H1 (cell line): ENCODE data around the gene CDH15. TPM values are rescaled to one million over a fixed set of nuclear protein-coding genes. Genes with fewer than 3 reads are reported as not detected.

Source experiments
- CTCF ChIA-PET: fragments of 300-600 bp; sonication (Branson Sonifier 250); formaldehyde crosslinking; loops from one replicate; lab custom pipeline; 2021; ENCODE audit not compliant: partially characterized antibody; lab: Charles Lee
- POLR2A ChIA-PET: fragments of 300-600 bp; sonication (Branson Sonifier 250); formaldehyde crosslinking; loops from one replicate; lab custom pipeline; 2021; ENCODE audit warnings: inconsistent platforms; ENCODE audit not compliant: partially characterized antibody; lab: Charles Lee
- DNase-seq, 2 experiments: peaks; one replicate each; pipeline versions ENCODE4 v3.0.0 to v3.0.0-alpha.2; 2010 to 2022; ENCODE audit warnings: low spot score in 2 of 2, low read depth in 1 of 2, mixed read lengths in 1 of 2
- FAIRE-seq: peaks from 2 replicates; lab custom pipeline; 2011; peaks lifted over from hg19 to GRCh38; lab: Jason Lieb, UNC
- H2AFZ ChIP-seq: 2 replicates; pipeline ENCODE4 v1.8.1; 2012; ENCODE audit warnings: low read length, inconsistent platforms
- H2AK5ac ChIP-seq: 2 replicates; pipeline ENCODE4 v1.6.1; 2013; ENCODE audit warnings: low read depth, low read length
- H2BK120ac ChIP-seq: replicated peaks from 2 replicates; pipeline ENCODE3; 2013; ENCODE audit warnings: low read depth, low read length, inconsistent platforms
- H2BK12ac ChIP-seq: 2 replicates; pipeline ENCODE4 v1.6.1; 2013; ENCODE audit warnings: low read depth, low read length
- H2BK15ac ChIP-seq: 2 replicates; pipeline ENCODE4 v1.6.1; 2013; ENCODE audit warnings: low read length
- H2BK20ac ChIP-seq: 2 replicates; pipeline ENCODE4 v1.6.1; 2013; ENCODE audit warnings: low read length
- H2BK5ac ChIP-seq: 2 replicates; pipeline ENCODE4 v1.6.1; 2013; ENCODE audit warnings: low read depth, low read length
- H3K14ac ChIP-seq: 2 replicates; pipeline ENCODE4 v1.6.1; 2013; ENCODE audit warnings: inconsistent platforms; ENCODE audit not compliant: insufficient read length
- H3K18ac ChIP-seq: 2 replicates; pipeline ENCODE4 v1.6.1; 2013; ENCODE audit warnings: low read length; ENCODE audit errors: extremely low read depth
- H3K23ac ChIP-seq: 2 replicates; pipeline ENCODE4 v1.6.1; 2013; ENCODE audit warnings: inconsistent platforms; ENCODE audit not compliant: insufficient read length
- H3K23me2 ChIP-seq: 2 replicates; pipeline ENCODE4 v1.6.1; 2013; ENCODE audit warnings: low read depth, low read length
- H3K27ac ChIP-seq: 2 replicates; pipeline ENCODE4 v1.6.1; 2011; ENCODE audit warnings: low read depth, low read length, inconsistent platforms
- H3K27me3 ChIP-seq, 4 experiments: replicated peaks in 1 of 4; 1 replicate in 1 of 4; 2 replicates in 3 of 4; pipeline versions ENCODE4 v1.6.1 to v1.8.1; 2011 to 2013; ENCODE audit warnings: low read length in 3 of 4, mild to moderate bottlenecking in 3 of 4, inconsistent platforms in 2 of 4, mixed read lengths in 2 of 4, moderate library complexity in 1 of 4; ENCODE audit not compliant: control insufficient read depth in 3 of 4, insufficient read depth in 3 of 4; ENCODE audit errors: extremely low read depth in 1 of 4
- H3K36me3 ChIP-seq, 4 experiments: 2 replicates each; pipeline versions ENCODE4 v1.6.1 to v1.8.1; 2011 to 2013; ENCODE audit warnings: mild to moderate bottlenecking in 4 of 4, low read length in 3 of 4, moderate library complexity in 2 of 4, control low read depth in 1 of 4, inconsistent platforms in 1 of 4; ENCODE audit not compliant: insufficient read depth in 4 of 4, control insufficient read depth in 2 of 4
- H3K4ac ChIP-seq: replicated peaks from 2 replicates; pipeline ENCODE3; 2013; ENCODE audit warnings: low read length, low read depth, mixed read lengths, inconsistent platforms; ENCODE audit not compliant: insufficient read length
- H3K4me1 ChIP-seq, 4 experiments: replicated peaks in 1 of 4; 1 replicate in 1 of 4; 2 replicates in 3 of 4; pipeline versions ENCODE4 v1.6.1 to v1.8.1; 2011 to 2013; ENCODE audit warnings: low read length in 3 of 4, inconsistent platforms in 2 of 4, mixed read lengths in 1 of 4; ENCODE audit not compliant: insufficient read depth in 4 of 4, control insufficient read depth in 3 of 4
- H3K4me2 ChIP-seq, 2 experiments: 2 replicates each; pipeline versions ENCODE4 v1.6.1 to v1.8.1; 2011 to 2013; ENCODE audit warnings: low read depth in 2 of 2, low read length in 2 of 2, control low read depth in 1 of 2, inconsistent platforms in 1 of 2, mild to moderate bottlenecking in 1 of 2; ENCODE audit not compliant: insufficient read depth in 1 of 2
- H3K4me3 ChIP-seq, 4 experiments: fragments of 200-600, 300-600 bp in 1 of 4; sonication (generic), shearing (Covaris generic), sonication (Bioruptor Twin) in 1 of 4; 2 replicates each; pipeline versions ENCODE4 v1.5.1 to v1.8.1; 2011 to 2016; ENCODE audit warnings: low read length in 4 of 4, low read depth in 3 of 4, control low read depth in 2 of 4, inconsistent platforms in 2 of 4, mild to moderate bottlenecking in 2 of 4, mixed read lengths in 1 of 4, moderate library complexity in 1 of 4; ENCODE audit not compliant: insufficient read depth in 2 of 4; ENCODE audit errors: extremely low read depth in 1 of 4
- H3K56ac ChIP-seq: replicated peaks from 2 replicates; pipeline ENCODE3; 2013; ENCODE audit warnings: low read depth, mild to moderate bottlenecking, mixed read lengths, low read length, inconsistent platforms; ENCODE audit not compliant: insufficient read length
- H3K79me1 ChIP-seq: 2 replicates; pipeline ENCODE4 v1.6.1; 2013; ENCODE audit warnings: low read depth, low read length, control low read depth
- H3K79me2 ChIP-seq, 2 experiments: 2 replicates each; pipeline versions ENCODE4 v1.6.1 to v1.8.1; 2012 to 2013; ENCODE audit warnings: low read length in 2 of 2, mild to moderate bottlenecking in 2 of 2, inconsistent platforms in 1 of 2; ENCODE audit not compliant: insufficient read depth in 2 of 2, control insufficient read depth in 1 of 2
- H3K9ac ChIP-seq, 4 experiments: replicated peaks in 1 of 4; 1 replicate in 1 of 4; 2 replicates in 3 of 4; pipeline versions ENCODE4 v1.6.1 to v1.8.1; 2011 to 2013; ENCODE audit warnings: low read depth in 3 of 4, low read length in 3 of 4, control low read depth in 2 of 4, mild to moderate bottlenecking in 2 of 4, moderate library complexity in 2 of 4, inconsistent platforms in 1 of 4; ENCODE audit errors: extremely low read depth in 1 of 4
- H3K9me3 ChIP-seq, 2 experiments: 2 replicates each; pipeline versions ENCODE4 v1.6.1 to v1.8.1; 2012 to 2013; ENCODE audit warnings: mild to moderate bottlenecking in 2 of 2, moderate library complexity in 2 of 2, control low read depth in 1 of 2, inconsistent platforms in 1 of 2, low read depth in 1 of 2, low read length in 1 of 2, mixed read lengths in 1 of 2; ENCODE audit not compliant: insufficient read depth in 2 of 2
- H4K20me1 ChIP-seq, 2 experiments: replicated peaks in 1 of 2; 2 replicates each; pipeline versions ENCODE3 to v1.8.1; 2011 to 2013; ENCODE audit warnings: inconsistent platforms in 2 of 2, low read length in 2 of 2, mild to moderate bottlenecking in 1 of 2; ENCODE audit not compliant: insufficient read depth in 2 of 2, control insufficient read depth in 1 of 2
- H4K5ac ChIP-seq: 2 replicates; pipeline ENCODE4 v1.6.1; 2013; ENCODE audit warnings: low read length, low read depth, mixed read lengths, inconsistent platforms; ENCODE audit not compliant: insufficient read length
- H4K8ac ChIP-seq: 2 replicates; pipeline ENCODE4 v1.8.0; 2013; ENCODE audit warnings: mild to moderate bottlenecking, moderate library complexity, low read length, inconsistent platforms; ENCODE audit not compliant: insufficient read depth; ENCODE audit errors: extremely low read depth
- H4K91ac ChIP-seq: replicated peaks from 2 replicates; pipeline ENCODE3; 2013; ENCODE audit warnings: low read length, mixed read lengths, inconsistent platforms; ENCODE audit not compliant: insufficient read length
- ASH2L ChIP-seq: fragments of 200-600, 300-600 bp; sonication (generic); IDR thresholded peaks from one replicate; pipeline ENCODE4 v1.7.1; 2017; ENCODE audit warnings: low read length
- CBX5 ChIP-seq: fragments of 300-800, 300-1000 bp; sonication (generic); IDR thresholded peaks from 2 replicates; pipeline ENCODE4 v1.7.1; 2016; ENCODE audit warnings: antibody characterized with exemption, low read length, low read depth
- GTF2F1 ChIP-seq: IDR thresholded peaks from 2 replicates; pipeline ENCODE4 v1.6.1; 2012; ENCODE audit warnings: low read depth, low read length, improper control_type of control experiment, borderline replicate concordance
- PHF8 ChIP-seq: fragments of 200-600 bp; sonication (generic); conservative IDR thresholded peaks from 2 replicates; pipeline ENCODE4 v1.7.1; 2012; ENCODE audit warnings: low read depth, mild to moderate bottlenecking, inconsistent platforms, low read length, moderate library complexity
- RBBP5 ChIP-seq: IDR thresholded peaks from 2 replicates; pipeline ENCODE4 v1.7.1; 2012; ENCODE audit warnings: low read depth, mild to moderate bottlenecking, inconsistent platforms, low read length, moderate library complexity, borderline replicate concordance
- SP2 ChIP-seq: IDR thresholded peaks from 2 replicates; pipeline ENCODE4 v1.6.1; 2012; ENCODE audit warnings: mild to moderate bottlenecking, low read length, inconsistent platforms
- SRF ChIP-seq: IDR thresholded peaks from 2 replicates; pipeline ENCODE4 v1.6.1; 2011; ENCODE audit warnings: mild to moderate bottlenecking, low read depth, low read length, moderate library complexity
- TEAD4 ChIP-seq: IDR thresholded peaks from 2 replicates; pipeline ENCODE4 v1.6.1; 2012; ENCODE audit warnings: low read depth, low read length, inconsistent platforms, mixed read lengths
- WGBS, 2 experiments: shearing (Covaris generic) in 1 of 2; methylation state at CpG; one replicate each; pipeline versions ENCODE4 v1.1.6 to v1.1.7; 2013 to 2015; ENCODE audit warnings: low lambda C conversion rate in 2 of 2, mixed read lengths in 2 of 2, inconsistent platforms in 1 of 2, low coverage in 1 of 2, missing lambda C conversion rate in 1 of 2; ENCODE audit not compliant: insufficient replicate concordance in 2 of 2, insufficient coverage in 1 of 2, insufficient read length in 1 of 2; ENCODE audit errors: extremely low coverage in 1 of 2, missing lambda C conversion rate in 1 of 2; 5-methylcytosine and 5-hydroxymethylcytosine counted together
- polyA plus RNA-seq, 7 experiments: library from polyadenylated mRNA; depleted of rRNA in 3 of 7; stranded (reverse) in 5 of 7; unstranded in 2 of 7; fragments of >200 nt in 5 of 7; fragments of 200-250 nt in 2 of 7; gene quantifications; 1 replicate in 5 of 7; 2 replicates in 1 of 7; 4 replicates in 1 of 7; pipeline versions ENCODE4 v1.2.1 to v1.2.3, GENCODE V29; 2011 to 2013; ENCODE audit warnings: missing spikeins in 2 of 7, mixed read lengths in 2 of 7
- total RNA-seq: library from RNA; stranded (reverse); fragmentation: NEBNext Ultra II Directional; extraction: Animal tissue kit (Norgen Biotek cat#: 25700); gene quantifications from 2 replicates; pipeline ENCODE4 v1.2.1, GENCODE V29; 2021
- TF ChIP-seq, protein P1 (sequence below): IDR thresholded peaks from 2 replicates; pipeline ENCODE4 v1.6.1; 2012; ENCODE audit warnings: inconsistent platforms
- TF ChIP-seq, protein P2 (sequence below): IDR thresholded peaks from 2 replicates; pipeline ENCODE4 v1.6.1; 2011; ENCODE audit warnings: low read depth, mild to moderate bottlenecking, low read length; ENCODE audit not compliant: insufficient read depth

The CDH15 gene
- total and polyA plus RNA-seq, 2 of the 8 experiments (the other 6 are each of a cell fraction or from before 2014, with no cell fraction given), result 0.50 to 0.82 TPM

DNA sequence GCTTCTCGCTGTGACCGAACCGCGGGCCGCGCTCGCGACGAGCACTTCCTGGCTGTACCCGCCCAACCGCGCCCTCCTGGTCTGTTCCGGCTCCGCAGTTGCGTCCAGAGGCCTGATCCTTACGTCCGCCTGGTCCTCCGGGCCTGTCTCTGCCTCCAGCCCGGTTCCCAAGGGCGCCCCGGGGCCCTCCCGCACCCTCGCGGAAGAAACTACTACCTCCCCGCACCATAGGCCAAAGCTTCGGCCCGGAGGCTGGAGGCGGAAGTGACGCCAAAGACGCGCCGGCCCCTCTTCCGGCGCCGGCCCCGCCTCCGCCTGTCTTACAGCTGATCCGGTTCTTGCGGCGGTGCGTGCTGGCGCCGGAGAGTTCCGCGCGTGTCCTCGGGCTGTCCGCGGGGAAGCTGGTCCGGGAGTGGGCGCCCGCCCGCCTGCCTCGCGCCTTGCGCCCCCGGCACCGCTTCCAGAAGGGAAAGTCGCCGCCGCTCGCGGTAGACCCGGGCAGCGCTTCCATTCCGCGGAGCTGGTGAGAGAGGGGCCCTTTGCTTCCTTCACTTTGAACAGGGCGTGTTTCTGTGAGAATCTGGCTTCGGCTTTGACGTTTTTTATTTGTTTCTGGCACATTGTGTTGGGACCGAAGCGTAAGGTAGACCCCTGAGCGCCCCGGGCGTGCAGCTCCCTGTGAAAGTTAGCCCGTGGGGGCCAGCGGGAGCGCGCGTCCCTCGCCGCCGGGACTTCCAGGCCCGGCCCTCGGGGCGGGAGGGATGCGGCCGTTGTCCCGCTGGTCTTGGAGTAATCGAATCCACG is 46.0 kb downstream of the CDH15 start, which contains the start of gene ZNF778:
Gene ZNF778 (plus strand): TSS at position 316 of the 804 bp plus-strand sequence. CDS start 3,425 bp downstream, outside the sequence.
- Histone ChIP-seq H3K56ac (peak within 1 kb of the TSS; percentile 25), H2BK5ac (peak within 1 kb of the TSS; percentile 87), H3K18ac (peak within 1 kb of the TSS; percentile 93), H3K9ac (peak within 1 kb of the TSS; percentile 81 to 93 (median 87)), H3K79me1 (peaks cover 2% of the 10 kb centered on the region; the same call in 1 of the 2 replicates), H4K5ac (peak within 1 kb of the TSS; percentile 96), H3K79me2 (peaks cover 0 to 13% of the 10 kb centered on the region in 2 experiments; a peak in 3 of 4 replicates), H2BK20ac (no peak within 1 kb of the TSS), H3K27ac (peak within 1 kb of the TSS; percentile 86), H2BK12ac (0 out of 2 replicates have a peak within 1 kb of the TSS, but pooled peaks have one; percentile 60), H3K4ac (no peak within 1 kb of the TSS), H4K91ac (peak within 1 kb of the TSS; percentile 91), H3K4me1 (peaks cover 0 to 2% (median under 1%) of the 10 kb centered on the region in 4 experiments; a peak in 2 of 7 replicates), H4K8ac (peak within 1 kb of the TSS; percentile 98; the same call in 1 of the 2 replicates), H3K4me3 (peak within 1 kb of the TSS; percentile 72 to 97 (median 93)), H3K23me2 (peaks cover 4% of the 10 kb centered on the region; the same call in 1 of the 2 replicates), H2AK5ac (no peak within 1 kb of the TSS), H3K9me3 (no peaks in the 10 kb centered on the region), H3K4me2 (peak within 1 kb of the TSS; percentile 58 to 77), H2BK15ac (no peak within 1 kb of the TSS), H3K23ac (no peak within 1 kb of the TSS), H2BK120ac (no peak within 1 kb of the TSS), H3K36me3 (peaks cover 1 to 10% (median 4%) of the 10 kb centered on the region in 4 experiments; a peak in 4 of 8 replicates), H4K20me1 (peaks cover 0 to 5% of the 10 kb centered on the region in 2 experiments), H3K14ac (no peak within 1 kb of the TSS), H2AFZ (peak within 1 kb of the TSS; percentile 81; the same call in 1 of the 2 replicates), H3K27me3 (no peaks in the 10 kb centered on the region)
- CTCF ChIA-PET, result interaction anchor here (1.0 to 1.6 kb wide), 6 partner anchors 9 to 400 kb away, joined by 3 to 4 read pairs (median 4); no protein-coding TSS in a partner anchor
- WGBS, 2 experiments, result 1% methylated on average over 82 of the region's 91 CpGs; no CpG with 5 or more reads in 1 of the 2 experiments
- DNase-seq, result peak in 1 of 2 experiments; percentile 86
- POLR2A ChIA-PET, result interaction anchor here (0.7 to 1.6 kb wide), 10 partner anchors 9 to 330 kb away, joined by 3 to 4 read pairs (median 3); partner anchors contain the start of gene SLC22A31
- no peak for FAIRE-seq
- TF ChIP-seq SP2 (no peak), SRF (peak; percentile 45; the same call in 1 of the 2 replicates), ASH2L (peak; percentile 65), TEAD4 (no peak), PHF8 (peak; percentile 91), RBBP5 (peak; percentile 78; the same call in 1 of the 2 replicates), GTF2F1 (no peak), CBX5 (no peak)
- TF ChIP-seq, protein P1, sequence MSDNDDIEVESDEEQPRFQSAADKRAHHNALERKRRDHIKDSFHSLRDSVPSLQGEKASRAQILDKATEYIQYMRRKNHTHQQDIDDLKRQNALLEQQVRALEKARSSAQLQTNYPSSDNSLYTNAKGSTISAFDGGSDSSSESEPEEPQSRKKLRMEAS, result peak; percentile 46
- TF ChIP-seq, protein P2, sequence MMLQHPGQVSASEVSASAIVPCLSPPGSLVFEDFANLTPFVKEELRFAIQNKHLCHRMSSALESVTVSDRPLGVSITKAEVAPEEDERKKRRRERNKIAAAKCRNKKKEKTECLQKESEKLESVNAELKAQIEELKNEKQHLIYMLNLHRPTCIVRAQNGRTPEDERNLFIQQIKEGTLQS, result peak; percentile 62; the same call in 1 of the 2 replicates
